WTC11 (cell line): ENCODE data around the gene PLCE1. TPM values are rescaled to one million over a fixed set of nuclear protein-coding genes. Genes with fewer than 3 reads are reported as not detected.

Source experiments
- ATAC-seq: fragments of 200-7000 bp; cut with Tn5 transposase; 2 replicates; pipeline ENCODE4 v1.10.0; 2021; ENCODE audit warnings: mild to moderate bottlenecking, moderate library complexity
- CTCF ChIA-PET: fragments of 300-600 bp; sonication (Branson Sonifier 250); formaldehyde crosslinking; loops from one replicate; lab custom pipeline; 2021; ENCODE audit warnings: antibody characterized with exemption; lab: Charles Lee
- POLR2A ChIA-PET: fragments of 350-600 bp; sonication (Branson Sonifier 250); formaldehyde crosslinking; loops from one replicate; lab custom pipeline; 2021; ENCODE audit warnings: antibody characterized with exemption; lab: Charles Lee
- DNase-seq: peaks from one replicate; pipeline ENCODE4 v3.0.0; 2021; ENCODE audit warnings: low spot score
- H3K27ac Mint-ChIP-seq: 2 replicates; pipeline ENCODE4 v1.8.0; 2021; ENCODE audit warnings: mixed read lengths
- H3K27me3 Mint-ChIP-seq: 2 replicates; pipeline ENCODE4 v1.8.0; 2021; ENCODE audit warnings: low read depth, mild to moderate bottlenecking, moderate library complexity, mixed read lengths
- H3K36me3 Mint-ChIP-seq: 2 replicates; pipeline ENCODE4 v1.8.0; 2021; ENCODE audit warnings: mixed read lengths
- H3K4me1 Mint-ChIP-seq: 2 replicates; pipeline ENCODE4 v1.8.0; 2022; ENCODE audit warnings: mixed read lengths
- H3K4me3 Mint-ChIP-seq: 2 replicates; pipeline ENCODE4 v1.8.0; 2021; ENCODE audit warnings: mild to moderate bottlenecking, moderate library complexity, mixed read lengths
- H3K9me3 Mint-ChIP-seq: 2 replicates; pipeline ENCODE4 v1.8.0; 2021; ENCODE audit warnings: mixed read lengths
- ATF1 ChIP-seq: sonication (generic); formaldehyde crosslinking; IDR thresholded peaks from 2 replicates; pipeline ENCODE4 v1.8.1; 2023; ENCODE audit warnings: mild to moderate bottlenecking, moderate library complexity, missing genetic modification reagents
- ELF4 ChIP-seq: sonication (generic); formaldehyde crosslinking; IDR thresholded peaks from 2 replicates; pipeline ENCODE4 v1.8.1; 2022; ENCODE audit warnings: low read depth, mild to moderate bottlenecking, moderate library complexity, missing genetic modification reagents
- GABPB1 ChIP-seq: sonication (generic); formaldehyde crosslinking; IDR thresholded peaks from 2 replicates; pipeline ENCODE4 v1.8.1; 2023; ENCODE audit warnings: mild to moderate bottlenecking, missing genetic modification reagents
- HMGA2 ChIP-seq: fragments of 250-450 bp; sonication (Bioruptor Pico); IDR thresholded peaks from 2 replicates; pipeline ENCODE4 v1.4.0; 2021; ENCODE audit warnings: mild to moderate bottlenecking, moderate library complexity
- JAZF1 ChIP-seq: fragments of 250-450 bp; sonication (Bioruptor Pico); IDR thresholded peaks from 2 replicates; pipeline ENCODE4 v1.9.0; 2021; ENCODE audit warnings: moderate library complexity, mild to moderate bottlenecking, inconsistent platforms
- NFYB ChIP-seq: sonication (generic); formaldehyde crosslinking; conservative IDR thresholded peaks from 2 replicates; pipeline ENCODE4 v1.8.0; 2022; ENCODE audit warnings: low read depth, missing genetic modification reagents
- NR2C2 ChIP-seq: sonication (generic); formaldehyde crosslinking; IDR thresholded peaks from 2 replicates; pipeline ENCODE4 v1.8.0; 2022; ENCODE audit warnings: mild to moderate bottlenecking, missing genetic modification reagents
- ZBTB21 ChIP-seq: sonication (generic); formaldehyde crosslinking; IDR thresholded peaks from 2 replicates; pipeline ENCODE4 v1.8.1; 2023; ENCODE audit warnings: mild to moderate bottlenecking, missing genetic modification reagents, borderline replicate concordance
- ZNF121 ChIP-seq: sonication (generic); formaldehyde crosslinking; IDR thresholded peaks from 2 replicates; pipeline ENCODE4 v1.8.0; 2023; ENCODE audit warnings: missing genetic modification reagents
- total RNA-seq: library from RNA; stranded (reverse); gene quantifications from 3 replicates; pipeline ENCODE4 v1.2.3, GENCODE V29; 2021
- TF ChIP-seq, protein P1 (sequence below): sonication (generic); formaldehyde crosslinking; IDR thresholded peaks from 2 replicates; pipeline ENCODE4 v1.8.1; 2023; ENCODE audit warnings: mild to moderate bottlenecking, missing genetic modification reagents
- TF ChIP-seq, protein P2 (sequence below): sonication (generic); formaldehyde crosslinking; IDR thresholded peaks from 2 replicates; pipeline ENCODE4 v1.8.1; 2022; ENCODE audit warnings: low read depth, mild to moderate bottlenecking, moderate library complexity, missing genetic modification reagents, borderline replicate concordance
- TF ChIP-seq, protein P3 (sequence below): sonication (generic); formaldehyde crosslinking; IDR thresholded peaks from 2 replicates; pipeline ENCODE4 v1.8.1; 2022; ENCODE audit warnings: missing genetic modification reagents, borderline replicate concordance
- TF ChIP-seq, protein P4 (sequence below): sonication (generic); formaldehyde crosslinking; IDR thresholded peaks from 2 replicates; pipeline ENCODE4 v1.8.0; 2023; ENCODE audit warnings: missing genetic modification reagents, mild to moderate bottlenecking, borderline replicate concordance
- TF ChIP-seq, protein P5 (sequence below): sonication (generic); formaldehyde crosslinking; IDR thresholded peaks from 2 replicates; pipeline ENCODE4 v1.8.0; 2022; ENCODE audit warnings: mild to moderate bottlenecking, missing genetic modification reagents
- TF ChIP-seq, protein P6 (sequence below): sonication (generic); formaldehyde crosslinking; conservative IDR thresholded peaks from 2 replicates; pipeline ENCODE4 v1.8.1; 2022; ENCODE audit warnings: mild to moderate bottlenecking, missing genetic modification reagents
- TF ChIP-seq, protein P7 (sequence below): sonication (generic); formaldehyde crosslinking; conservative IDR thresholded peaks from 2 replicates; pipeline ENCODE4 v1.8.1; 2023; ENCODE audit warnings: mild to moderate bottlenecking, low read depth, missing genetic modification reagents, moderate library complexity
- TF ChIP-seq, protein P8 (sequence below): sonication (generic); formaldehyde crosslinking; IDR thresholded peaks from 2 replicates; pipeline ENCODE4 v1.8.1; 2022; ENCODE audit warnings: low read depth, missing genetic modification reagents, borderline replicate concordance

PLCE1 gene
- total RNA-seq, 1 experiment from 2014 or later, result 0.11 TPM

DNA sequence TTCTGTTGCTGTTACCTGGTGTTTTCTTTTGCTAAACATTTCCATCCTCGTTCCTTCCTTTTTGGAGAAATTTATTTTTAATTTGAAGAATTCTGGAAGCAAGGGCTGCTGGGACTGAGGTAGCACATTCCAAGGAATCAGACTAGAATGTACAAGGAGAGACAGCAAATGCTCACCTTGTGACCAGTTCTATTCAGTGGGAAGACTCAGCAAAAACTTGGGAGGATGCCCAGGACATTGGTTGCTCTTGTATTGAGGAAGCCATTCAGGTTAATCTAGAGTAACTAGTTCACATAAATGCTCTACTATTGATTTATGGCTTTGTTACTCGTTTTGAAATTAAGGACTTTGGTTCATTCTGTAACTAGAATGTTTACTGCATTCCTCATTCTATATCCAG lies 11.3 kb downstream of the PLCE1 start:
- peaks cover 6% of the 10 kb centered on the region for H3K4me1 Mint-ChIP-seq
- no peak for DNase-seq
- H3K36me3 Mint-ChIP-seq, result no peaks in the 10 kb centered on the region
- H3K27me3 Mint-ChIP-seq, result peaks cover 3% of the 10 kb centered on the region; the same call in 1 of the 2 replicates
- CTCF ChIA-PET, result no interaction called here
- peaks cover 14% of the 10 kb centered on the region for H3K9me3 Mint-ChIP-seq
- TF ChIP-seq HMGA2 (CRISPR knock-in tag) (no peak), NFYB (no peak), ATF1 (CRISPR knock-in tag) (no peak), ZBTB21 (CRISPR knock-in tag) (no peak)
- TF ChIP-seq, protein P1, sequence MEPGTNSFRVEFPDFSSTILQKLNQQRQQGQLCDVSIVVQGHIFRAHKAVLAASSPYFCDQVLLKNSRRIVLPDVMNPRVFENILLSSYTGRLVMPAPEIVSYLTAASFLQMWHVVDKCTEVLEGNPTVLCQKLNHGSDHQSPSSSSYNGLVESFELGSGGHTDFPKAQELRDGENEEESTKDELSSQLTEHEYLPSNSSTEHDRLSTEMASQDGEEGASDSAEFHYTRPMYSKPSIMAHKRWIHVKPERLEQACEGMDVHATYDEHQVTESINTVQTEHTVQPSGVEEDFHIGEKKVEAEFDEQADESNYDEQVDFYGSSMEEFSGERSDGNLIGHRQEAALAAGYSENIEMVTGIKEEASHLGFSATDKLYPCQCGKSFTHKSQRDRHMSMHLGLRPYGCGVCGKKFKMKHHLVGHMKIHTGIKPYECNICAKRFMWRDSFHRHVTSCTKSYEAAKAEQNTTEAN, result no peak
- TF ChIP-seq, protein P2, sequence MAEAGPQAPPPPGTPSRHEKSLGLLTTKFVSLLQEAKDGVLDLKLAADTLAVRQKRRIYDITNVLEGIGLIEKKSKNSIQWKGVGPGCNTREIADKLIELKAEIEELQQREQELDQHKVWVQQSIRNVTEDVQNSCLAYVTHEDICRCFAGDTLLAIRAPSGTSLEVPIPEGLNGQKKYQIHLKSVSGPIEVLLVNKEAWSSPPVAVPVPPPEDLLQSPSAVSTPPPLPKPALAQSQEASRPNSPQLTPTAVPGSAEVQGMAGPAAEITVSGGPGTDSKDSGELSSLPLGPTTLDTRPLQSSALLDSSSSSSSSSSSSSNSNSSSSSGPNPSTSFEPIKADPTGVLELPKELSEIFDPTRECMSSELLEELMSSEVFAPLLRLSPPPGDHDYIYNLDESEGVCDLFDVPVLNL, result no peak
- TF ChIP-seq, protein P3, sequence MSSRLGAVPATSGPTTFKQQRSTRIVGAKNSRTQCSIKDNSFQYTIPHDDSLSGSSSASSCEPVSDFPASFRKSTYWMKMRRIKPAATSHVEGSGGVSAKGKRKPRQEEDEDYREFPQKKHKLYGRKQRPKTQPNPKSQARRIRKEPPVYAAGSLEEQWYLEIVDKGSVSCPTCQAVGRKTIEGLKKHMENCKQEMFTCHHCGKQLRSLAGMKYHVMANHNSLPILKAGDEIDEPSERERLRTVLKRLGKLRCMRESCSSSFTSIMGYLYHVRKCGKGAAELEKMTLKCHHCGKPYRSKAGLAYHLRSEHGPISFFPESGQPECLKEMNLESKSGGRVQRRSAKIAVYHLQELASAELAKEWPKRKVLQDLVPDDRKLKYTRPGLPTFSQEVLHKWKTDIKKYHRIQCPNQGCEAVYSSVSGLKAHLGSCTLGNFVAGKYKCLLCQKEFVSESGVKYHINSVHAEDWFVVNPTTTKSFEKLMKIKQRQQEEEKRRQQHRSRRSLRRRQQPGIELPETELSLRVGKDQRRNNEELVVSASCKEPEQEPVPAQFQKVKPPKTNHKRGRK, result no peak
- TF ChIP-seq, protein P4, sequence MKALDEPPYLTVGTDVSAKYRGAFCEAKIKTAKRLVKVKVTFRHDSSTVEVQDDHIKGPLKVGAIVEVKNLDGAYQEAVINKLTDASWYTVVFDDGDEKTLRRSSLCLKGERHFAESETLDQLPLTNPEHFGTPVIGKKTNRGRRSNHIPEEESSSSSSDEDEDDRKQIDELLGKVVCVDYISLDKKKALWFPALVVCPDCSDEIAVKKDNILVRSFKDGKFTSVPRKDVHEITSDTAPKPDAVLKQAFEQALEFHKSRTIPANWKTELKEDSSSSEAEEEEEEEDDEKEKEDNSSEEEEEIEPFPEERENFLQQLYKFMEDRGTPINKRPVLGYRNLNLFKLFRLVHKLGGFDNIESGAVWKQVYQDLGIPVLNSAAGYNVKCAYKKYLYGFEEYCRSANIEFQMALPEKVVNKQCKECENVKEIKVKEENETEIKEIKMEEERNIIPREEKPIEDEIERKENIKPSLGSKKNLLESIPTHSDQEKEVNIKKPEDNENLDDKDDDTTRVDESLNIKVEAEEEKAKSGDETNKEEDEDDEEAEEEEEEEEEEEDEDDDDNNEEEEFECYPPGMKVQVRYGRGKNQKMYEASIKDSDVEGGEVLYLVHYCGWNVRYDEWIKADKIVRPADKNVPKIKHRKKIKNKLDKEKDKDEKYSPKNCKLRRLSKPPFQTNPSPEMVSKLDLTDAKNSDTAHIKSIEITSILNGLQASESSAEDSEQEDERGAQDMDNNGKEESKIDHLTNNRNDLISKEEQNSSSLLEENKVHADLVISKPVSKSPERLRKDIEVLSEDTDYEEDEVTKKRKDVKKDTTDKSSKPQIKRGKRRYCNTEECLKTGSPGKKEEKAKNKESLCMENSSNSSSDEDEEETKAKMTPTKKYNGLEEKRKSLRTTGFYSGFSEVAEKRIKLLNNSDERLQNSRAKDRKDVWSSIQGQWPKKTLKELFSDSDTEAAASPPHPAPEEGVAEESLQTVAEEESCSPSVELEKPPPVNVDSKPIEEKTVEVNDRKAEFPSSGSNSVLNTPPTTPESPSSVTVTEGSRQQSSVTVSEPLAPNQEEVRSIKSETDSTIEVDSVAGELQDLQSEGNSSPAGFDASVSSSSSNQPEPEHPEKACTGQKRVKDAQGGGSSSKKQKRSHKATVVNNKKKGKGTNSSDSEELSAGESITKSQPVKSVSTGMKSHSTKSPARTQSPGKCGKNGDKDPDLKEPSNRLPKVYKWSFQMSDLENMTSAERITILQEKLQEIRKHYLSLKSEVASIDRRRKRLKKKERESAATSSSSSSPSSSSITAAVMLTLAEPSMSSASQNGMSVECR (CRISPR knock-in tag), result no peak
- H3K4me3 Mint-ChIP-seq, result no peak overlapping the region
- H3K27ac Mint-ChIP-seq, result no peak overlapping the region
- ATAC-seq, result no peak
- POLR2A ChIA-PET, result no interaction called here

DNA sequence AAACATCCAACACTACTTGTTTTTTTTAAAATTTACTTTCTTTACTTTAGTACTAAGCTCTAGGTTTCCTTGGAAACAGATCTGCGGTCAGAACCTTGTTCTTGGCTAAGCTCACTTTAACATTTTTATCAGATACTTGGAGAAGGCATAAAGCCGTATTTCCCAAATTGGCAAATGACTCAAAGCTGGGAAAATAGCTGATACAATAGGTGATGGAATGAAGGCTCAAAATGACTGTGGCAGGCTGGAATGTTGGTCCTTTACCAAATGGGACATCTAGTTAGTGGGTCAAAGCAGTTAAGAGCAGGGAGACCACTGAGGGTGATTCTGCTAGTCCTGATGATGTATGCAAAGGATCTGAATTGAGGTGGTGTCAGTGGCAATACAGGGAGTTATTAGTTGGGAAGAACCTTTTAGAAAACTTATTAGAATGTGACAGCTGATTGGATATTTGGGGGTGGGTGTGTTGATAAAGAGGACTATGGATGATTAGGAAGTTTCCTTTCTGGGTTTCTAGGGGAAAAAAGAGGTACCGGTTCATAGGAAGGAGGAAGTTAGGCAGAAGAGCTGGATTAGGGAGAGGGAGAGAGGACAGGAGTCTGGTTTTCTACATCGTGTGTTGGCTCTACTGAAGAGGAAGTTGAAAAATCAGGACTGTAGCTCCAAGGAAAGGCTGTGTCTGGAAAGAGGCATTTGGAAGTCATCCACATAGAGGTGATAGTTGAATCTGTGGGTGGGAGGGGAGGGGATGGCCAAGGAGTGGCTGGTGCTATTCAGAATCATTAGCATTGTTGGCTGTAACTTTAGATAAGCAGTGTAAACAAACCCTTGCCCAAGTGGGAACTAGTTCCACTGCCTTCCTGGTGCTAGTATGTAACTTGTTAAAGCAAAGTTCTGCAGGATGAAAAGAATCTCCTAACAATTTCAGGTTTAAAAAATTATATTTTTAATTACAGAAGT lies 13.1 kb downstream of the PLCE1 start:
- 0 out of 2 replicates have a peak, but pooled peaks cover 5% of the 10 kb centered on the region for H3K36me3 Mint-ChIP-seq
- DNase-seq (no peak), ATAC-seq (no peak; the same call in 1 of the 2 replicates)
- peaks cover 6% of the 10 kb centered on the region for H3K4me1 Mint-ChIP-seq
- H3K9me3 Mint-ChIP-seq, result peaks cover 23% of the 10 kb centered on the region
- CTCF ChIA-PET, result interaction anchor here (0.6 to 1.1 kb wide), 3 partner anchors 34 to 99 kb away, joined by 3 to 5 read pairs (median 3); no protein-coding TSS in a partner anchor
- H3K4me3 Mint-ChIP-seq, result no peak overlapping the region
- POLR2A ChIA-PET, result interaction anchor here (0.7 kb wide), 1 partner anchor 13 kb away, joined by 3 read pairs; the partner anchor contains the start of gene PLCE1
- H3K27me3 Mint-ChIP-seq, result peaks cover 3% of the 10 kb centered on the region; the same call in 1 of the 2 replicates
- no peak overlapping the region for H3K27ac Mint-ChIP-seq
- TF ChIP-seq JAZF1 (CRISPR knock-in tag), result no peak
- TF ChIP-seq, protein P5, sequence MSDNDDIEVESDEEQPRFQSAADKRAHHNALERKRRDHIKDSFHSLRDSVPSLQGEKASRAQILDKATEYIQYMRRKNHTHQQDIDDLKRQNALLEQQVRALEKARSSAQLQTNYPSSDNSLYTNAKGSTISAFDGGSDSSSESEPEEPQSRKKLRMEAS (CRISPR knock-in tag), result no peak
- TF ChIP-seq, protein P6, sequence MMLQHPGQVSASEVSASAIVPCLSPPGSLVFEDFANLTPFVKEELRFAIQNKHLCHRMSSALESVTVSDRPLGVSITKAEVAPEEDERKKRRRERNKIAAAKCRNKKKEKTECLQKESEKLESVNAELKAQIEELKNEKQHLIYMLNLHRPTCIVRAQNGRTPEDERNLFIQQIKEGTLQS (CRISPR knock-in tag), result no peak
- TF ChIP-seq ZNF121, result no peak
- TF ChIP-seq ATF1 (CRISPR knock-in tag), result no peak
- no peak for TF ChIP-seq ELF4 (CRISPR knock-in tag)
- TF ChIP-seq NR2C2, result no peak
- no peak for TF ChIP-seq GABPB1 (CRISPR knock-in tag)
- TF ChIP-seq, protein P7, sequence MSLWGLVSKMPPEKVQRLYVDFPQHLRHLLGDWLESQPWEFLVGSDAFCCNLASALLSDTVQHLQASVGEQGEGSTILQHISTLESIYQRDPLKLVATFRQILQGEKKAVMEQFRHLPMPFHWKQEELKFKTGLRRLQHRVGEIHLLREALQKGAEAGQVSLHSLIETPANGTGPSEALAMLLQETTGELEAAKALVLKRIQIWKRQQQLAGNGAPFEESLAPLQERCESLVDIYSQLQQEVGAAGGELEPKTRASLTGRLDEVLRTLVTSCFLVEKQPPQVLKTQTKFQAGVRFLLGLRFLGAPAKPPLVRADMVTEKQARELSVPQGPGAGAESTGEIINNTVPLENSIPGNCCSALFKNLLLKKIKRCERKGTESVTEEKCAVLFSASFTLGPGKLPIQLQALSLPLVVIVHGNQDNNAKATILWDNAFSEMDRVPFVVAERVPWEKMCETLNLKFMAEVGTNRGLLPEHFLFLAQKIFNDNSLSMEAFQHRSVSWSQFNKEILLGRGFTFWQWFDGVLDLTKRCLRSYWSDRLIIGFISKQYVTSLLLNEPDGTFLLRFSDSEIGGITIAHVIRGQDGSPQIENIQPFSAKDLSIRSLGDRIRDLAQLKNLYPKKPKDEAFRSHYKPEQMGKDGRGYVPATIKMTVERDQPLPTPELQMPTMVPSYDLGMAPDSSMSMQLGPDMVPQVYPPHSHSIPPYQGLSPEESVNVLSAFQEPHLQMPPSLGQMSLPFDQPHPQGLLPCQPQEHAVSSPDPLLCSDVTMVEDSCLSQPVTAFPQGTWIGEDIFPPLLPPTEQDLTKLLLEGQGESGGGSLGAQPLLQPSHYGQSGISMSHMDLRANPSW (CRISPR knock-in tag), result no peak
- TF ChIP-seq, protein P8, sequence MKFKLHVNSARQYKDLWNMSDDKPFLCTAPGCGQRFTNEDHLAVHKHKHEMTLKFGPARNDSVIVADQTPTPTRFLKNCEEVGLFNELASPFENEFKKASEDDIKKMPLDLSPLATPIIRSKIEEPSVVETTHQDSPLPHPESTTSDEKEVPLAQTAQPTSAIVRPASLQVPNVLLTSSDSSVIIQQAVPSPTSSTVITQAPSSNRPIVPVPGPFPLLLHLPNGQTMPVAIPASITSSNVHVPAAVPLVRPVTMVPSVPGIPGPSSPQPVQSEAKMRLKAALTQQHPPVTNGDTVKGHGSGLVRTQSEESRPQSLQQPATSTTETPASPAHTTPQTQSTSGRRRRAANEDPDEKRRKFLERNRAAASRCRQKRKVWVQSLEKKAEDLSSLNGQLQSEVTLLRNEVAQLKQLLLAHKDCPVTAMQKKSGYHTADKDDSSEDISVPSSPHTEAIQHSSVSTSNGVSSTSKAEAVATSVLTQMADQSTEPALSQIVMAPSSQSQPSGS (CRISPR knock-in tag), result no peak
- TF ChIP-seq, protein P3, result no peak
